ENCODE measurements around the gene SYT13.

SYT13 gene, protein sequence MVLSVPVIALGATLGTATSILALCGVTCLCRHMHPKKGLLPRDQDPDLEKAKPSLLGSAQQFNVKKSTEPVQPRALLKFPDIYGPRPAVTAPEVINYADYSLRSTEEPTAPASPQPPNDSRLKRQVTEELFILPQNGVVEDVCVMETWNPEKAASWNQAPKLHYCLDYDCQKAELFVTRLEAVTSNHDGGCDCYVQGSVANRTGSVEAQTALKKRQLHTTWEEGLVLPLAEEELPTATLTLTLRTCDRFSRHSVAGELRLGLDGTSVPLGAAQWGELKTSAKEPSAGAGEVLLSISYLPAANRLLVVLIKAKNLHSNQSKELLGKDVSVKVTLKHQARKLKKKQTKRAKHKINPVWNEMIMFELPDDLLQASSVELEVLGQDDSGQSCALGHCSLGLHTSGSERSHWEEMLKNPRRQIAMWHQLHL

GRCh38 chr11:45285930-45286632, at the start of gene SYT13:
TSS of gene SYT13 (minus strand) at chr11:45286341. CDS start at chr11:45286207, 134 bp downstream.
- DNase-seq (ENCODE audit: low read depth) = no peak

- no peak for DNase-seq (ENCODE audit: low read depth)
These were observed 49.3 kb upstream of the SYT13 start for GRCh38 chr11:45335434-45335833.

GRCh38 chr11:45334836-45335235, 48.7 kb upstream of the SYT13 start:
- no peak for DNase-seq (ENCODE audit: low read depth)

DNA sequence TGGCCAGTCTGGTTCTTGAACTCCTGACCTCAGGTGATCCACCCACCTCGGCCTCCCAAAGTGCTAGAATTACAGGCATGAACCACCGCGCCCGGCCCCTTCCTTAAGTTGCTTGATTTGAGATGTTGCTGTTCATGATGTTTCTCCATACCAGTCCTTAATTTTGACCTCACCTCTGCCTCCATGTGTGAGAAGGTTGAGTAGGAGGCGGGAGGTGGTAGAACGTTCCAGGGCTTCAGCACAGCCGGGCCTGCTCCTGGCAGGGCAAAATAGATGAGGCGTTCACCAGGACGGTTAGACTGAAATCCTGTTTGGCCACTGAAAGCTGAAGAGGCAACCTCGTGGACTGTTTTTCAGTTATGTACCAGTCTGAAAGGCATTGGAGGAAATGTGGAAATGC, 48.3 kb upstream of the SYT13 start:
- DNase-seq (ENCODE audit: low read depth) = no peak

GRCh38 chr11:45333001-45333971, 47.1 kb upstream of the SYT13 start:
- peak; percentile 26 for DNase-seq (ENCODE audit: low read depth)

DNA sequence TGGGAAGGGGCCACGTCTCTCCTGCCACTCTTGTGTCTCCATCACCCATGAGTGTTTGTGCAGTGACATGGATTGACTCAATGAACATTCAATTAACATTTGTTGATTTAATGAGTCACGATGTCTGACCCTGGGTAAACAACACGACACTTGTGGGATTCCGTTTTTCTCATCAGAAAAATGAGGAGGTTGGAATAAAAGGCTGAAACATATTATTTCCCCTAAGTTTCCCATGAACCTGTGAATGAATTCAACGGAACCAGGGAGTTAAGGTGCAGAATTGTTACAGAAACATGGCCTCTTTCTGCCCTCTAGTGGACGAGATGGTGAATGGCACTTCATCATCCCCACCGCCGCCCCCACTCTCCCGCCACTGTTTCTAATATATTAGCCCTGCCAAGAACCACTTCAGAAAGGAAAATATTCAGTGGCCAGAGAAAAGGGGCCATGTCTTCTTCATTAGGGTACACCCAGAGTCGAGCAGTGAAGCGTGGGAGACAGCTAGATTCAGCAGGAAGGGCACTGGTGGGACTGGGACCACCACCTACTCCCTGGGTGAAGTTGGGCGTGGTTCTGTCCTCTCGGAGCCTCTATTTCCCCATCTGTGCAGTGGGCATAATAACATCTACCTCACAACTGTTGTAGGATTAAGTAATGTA, 46.3 kb upstream of the SYT13 start:
- DNase-seq (ENCODE audit: low read depth) = peak; percentile 16

DNA sequence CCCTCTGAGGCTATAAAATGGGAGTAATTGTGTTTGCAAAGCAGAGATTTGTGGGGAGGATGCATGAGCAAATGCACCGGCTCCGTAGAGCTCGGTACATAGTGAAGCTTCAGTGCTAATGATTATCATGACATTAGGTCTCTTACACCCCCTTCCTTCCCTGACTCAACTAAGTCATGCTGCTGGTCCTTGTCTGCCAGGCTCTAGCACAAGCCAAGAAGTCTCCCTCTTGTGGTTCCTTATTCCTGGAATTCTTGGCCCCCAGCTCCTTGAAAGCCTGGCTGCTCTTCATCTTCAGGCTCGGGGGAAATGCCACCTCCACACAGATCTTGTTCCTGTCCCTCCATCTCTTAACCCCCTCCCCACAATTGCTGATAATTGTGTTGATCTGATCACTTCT, 45.7 kb upstream of the SYT13 start:
- DNase-seq (ENCODE audit: low read depth) = no peak

- no peak for DNase-seq (ENCODE audit: low read depth)
These were observed 42.6 kb upstream of the SYT13 start for GRCh38 chr11:45328726-45329125.

- DNase-seq (ENCODE audit: low read depth) = no peak
These were observed 38.3 kb upstream of the SYT13 start for GRCh38 chr11:45324459-45324858.

DNA sequence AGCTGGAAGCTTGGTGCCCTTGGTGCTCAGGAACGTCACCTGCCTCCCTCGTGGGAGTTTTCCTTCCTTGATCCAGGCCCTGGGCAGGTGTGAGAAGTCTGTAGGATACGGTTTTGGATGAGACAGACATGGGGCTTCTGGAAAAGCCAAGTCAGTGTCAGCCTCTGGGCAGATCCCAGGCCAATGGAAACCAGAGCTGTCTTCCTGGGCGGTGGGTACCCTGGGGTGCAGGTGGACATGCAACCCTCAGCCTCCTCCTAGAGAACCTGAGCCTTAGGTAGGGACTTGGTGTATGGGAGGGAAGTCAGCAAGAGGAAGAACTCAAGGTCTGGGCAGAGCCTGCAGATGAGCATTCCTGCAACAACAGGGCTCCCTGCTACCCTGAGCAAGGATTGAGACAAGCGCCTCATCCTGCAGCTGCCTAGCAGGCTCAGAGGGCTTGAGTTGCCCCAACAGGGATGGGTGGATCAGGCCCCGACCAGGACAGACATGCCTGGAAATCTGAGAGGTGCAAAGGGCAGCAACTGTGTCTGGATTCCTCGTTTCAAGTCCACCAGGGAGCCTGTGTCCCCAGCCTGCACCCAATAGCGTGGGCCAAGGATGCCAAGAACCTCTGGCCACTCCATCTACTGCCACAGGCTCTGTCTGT, 37.6 kb upstream of the SYT13 start:
- no peak for DNase-seq (ENCODE audit: low read depth)

DNA sequence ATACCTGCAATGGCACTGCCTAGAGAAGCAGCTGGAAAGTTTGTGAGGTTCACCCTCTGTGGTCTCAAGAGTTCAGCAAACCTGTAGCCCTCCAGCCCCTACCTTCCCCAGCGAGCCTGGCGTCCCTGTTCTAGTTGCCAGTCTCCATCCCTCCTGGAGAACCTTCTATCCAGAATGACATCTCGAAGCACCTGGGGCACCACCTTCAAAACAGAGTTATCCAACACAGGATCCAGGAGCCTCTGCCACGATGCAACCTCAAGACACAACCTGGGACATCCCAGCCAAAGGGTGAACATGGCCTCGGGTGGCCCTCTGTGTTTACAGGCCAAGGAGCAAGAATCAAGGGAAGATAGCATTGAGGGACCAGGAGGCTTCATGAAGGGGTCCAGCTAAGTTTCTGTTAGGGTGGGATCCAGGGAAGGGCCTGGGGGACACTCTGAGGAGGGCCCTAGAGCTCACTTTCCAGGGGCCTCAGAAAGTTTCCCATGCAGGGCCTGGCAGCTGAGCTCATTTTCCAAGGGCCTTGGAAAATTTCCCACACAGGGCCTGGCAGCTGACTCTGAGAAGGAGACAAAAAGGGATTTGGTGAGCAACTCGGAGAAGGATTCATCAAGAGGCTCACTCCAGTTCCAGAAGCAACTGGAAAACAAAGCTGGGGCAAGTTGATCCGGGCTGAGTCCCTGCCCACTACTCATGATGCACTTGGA, 36.9 kb upstream of the SYT13 start:
- DNase-seq (ENCODE audit: low read depth) = no peak

GRCh38 chr11:45322111-45322705, 36.1 kb upstream of the SYT13 start:
- DNase-seq (ENCODE audit: low read depth) = no peak

- DNase-seq (ENCODE audit: low read depth) = no peak
These were observed 35.5 kb upstream of the SYT13 start for GRCh38 chr11:45321669-45322068.

DNA sequence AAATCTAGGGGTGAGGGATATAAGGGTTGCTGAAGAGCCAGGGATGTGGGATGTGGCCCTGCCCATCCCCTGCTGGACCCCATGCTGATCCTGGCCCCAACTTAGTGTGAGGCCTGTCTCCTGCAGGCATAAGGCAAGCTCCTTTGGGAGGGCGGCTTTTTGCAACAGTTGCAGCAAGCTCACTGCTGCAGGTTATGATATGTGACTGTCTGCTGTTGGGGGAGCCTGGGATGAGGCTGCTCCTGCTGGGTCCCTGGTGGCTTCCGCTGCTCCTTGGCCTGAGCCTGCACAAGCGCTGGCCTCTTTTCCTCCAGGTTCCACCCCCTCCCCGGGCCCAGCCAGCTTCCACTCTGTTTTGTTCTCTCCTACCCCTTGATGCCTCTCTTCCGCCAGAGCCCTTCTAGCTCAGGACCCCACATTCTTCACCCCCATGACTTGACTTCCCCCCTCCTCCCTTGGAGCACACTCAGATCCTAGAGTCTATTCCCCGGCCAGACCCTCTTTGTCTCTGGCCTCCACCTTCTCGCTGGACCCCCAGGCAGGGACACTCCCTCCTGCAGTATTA, 35.0 kb upstream of the SYT13 start:
- no peak for DNase-seq (ENCODE audit: low read depth)

DNA sequence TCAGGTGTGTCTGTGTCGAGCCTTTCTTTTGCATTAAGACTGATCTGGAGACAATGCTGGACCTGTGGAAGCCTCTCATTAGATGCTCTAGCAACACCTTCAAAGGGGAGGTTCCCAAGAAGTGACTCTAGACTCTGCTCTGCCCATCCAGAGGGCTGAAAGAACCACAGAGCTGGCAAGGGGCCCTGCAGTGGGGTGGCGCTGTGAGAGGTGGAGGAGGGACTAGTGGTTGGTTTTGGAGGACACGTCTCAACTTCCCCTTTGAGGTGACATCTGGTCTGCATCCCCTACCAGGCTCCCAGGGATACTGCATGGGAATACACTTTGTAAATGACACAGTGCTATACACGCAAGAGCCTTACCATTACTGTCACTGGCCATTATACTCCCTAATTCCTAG, 34.2 kb upstream of the SYT13 start:
- no peak for DNase-seq (ENCODE audit: low read depth)

DNA sequence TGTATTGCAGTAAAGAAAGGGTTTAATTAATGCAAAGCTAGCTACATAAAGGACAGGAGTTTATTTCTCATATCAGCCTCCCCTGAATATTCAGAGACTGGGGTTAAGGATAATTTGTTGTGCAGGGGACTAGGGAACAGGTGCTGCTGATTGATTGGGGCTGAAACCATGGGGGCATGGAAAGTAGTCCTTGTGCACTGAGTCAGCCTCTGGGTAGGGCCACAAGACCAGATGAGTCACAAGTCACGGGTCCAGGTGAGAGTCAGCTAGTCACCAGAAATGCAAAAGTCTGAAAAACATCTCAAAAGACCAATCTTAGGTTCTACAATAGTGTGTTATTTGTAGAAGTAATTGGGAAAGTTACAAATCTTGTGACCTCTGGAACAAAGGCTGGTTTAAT, 32.9 kb upstream of the SYT13 start:
- DNase-seq (ENCODE audit: low read depth) = no peak

DNA sequence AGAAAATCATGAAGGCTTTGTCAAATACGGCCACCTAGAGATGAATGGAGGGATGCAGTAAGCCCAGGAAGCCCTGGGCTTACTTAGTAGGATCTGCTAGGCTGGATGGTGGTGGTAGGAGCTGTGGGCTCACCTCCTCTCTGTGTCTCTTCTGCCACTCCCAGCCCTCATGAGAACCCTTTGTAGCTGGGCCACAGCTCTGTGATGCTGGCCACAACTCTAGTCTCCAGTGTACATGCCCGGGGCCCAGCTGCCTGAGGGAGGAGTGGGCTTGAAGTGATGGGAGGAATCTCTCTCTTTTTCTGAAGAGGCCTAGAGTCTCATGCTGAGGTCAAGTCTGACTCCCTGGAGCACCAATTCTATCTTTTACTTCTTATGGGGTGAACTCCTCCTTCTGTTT, 32.4 kb upstream of the SYT13 start:
- DNase-seq (ENCODE audit: low read depth) = no peak

DNA sequence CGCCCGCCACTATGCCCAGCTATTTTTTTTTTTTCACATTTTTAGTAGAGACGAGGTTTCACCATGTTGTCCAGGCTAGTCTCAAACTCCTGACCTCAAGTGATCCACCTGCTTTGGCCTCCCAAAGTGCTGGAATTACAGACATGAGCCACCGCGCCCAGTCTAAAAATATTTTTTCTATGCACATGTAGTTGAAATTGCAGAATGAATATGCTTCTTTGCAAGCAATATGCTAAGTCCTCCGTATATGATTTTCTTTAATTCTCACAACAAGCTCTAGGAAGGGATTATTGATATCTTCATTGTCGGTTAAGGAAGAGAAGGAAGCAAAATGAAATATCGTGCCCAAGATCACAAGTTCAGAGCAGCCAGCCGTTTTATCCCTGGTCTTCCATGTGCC, 30.1 kb upstream of the SYT13 start:
- DNase-seq (ENCODE audit: low read depth) = no peak

DNA sequence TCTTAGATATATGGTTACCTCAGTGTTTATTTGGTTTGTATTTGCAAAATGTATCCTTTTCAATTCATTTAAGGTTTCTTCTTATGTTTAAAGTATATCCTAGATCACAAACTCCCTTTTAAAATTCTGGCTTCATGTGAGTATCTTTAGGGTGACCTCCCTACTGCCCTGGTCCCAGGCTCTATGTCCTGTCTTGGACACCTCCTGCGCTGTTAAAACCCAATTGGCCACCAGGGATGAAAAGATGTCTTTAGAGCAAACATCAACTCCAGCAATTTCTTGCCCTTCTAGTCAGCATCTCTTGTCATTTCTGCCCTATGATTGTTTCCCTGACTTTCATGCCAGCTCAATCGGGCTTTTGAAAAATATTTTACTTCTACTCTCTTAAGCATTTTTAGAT, 28.8 kb upstream of the SYT13 start:
- DNase-seq (ENCODE audit: low read depth) = no peak

All from amniotic epithelial cell (primary cell).